Fibroblast of lung (primary cell): ENCODE data around the gene ZNF638. TPM values are rescaled to one million over a fixed set of nuclear protein-coding genes. Genes with fewer than 3 reads are reported as not detected.
"Not testable (repeated sequence)": the region's sequence is repeated elsewhere in the genome, so short reads cannot be mapped to it uniquely, and the experiment has no call there.

Source experiments
- DNase-seq, 2 donors: peaks; one replicate each; pipeline versions ENCODE4 v3.0.0 to v3.0.0-alpha.2; 2010; ENCODE audit warnings: low read depth in 2 of 2
- H2AFZ ChIP-seq: 2 replicates; pipeline ENCODE4 v1.5.1; 2012; ENCODE audit warnings: low read length, control low read depth, inconsistent platforms
- H3K27ac ChIP-seq: 2 replicates; pipeline ENCODE4 v1.5.1; 2011; ENCODE audit warnings: low read length, control low read depth; ENCODE audit not compliant: insufficient read depth
- H3K27me3 ChIP-seq: 2 replicates; pipeline ENCODE4 v1.5.1; 2011; ENCODE audit warnings: mild to moderate bottlenecking, low read length; ENCODE audit not compliant: control insufficient read depth, insufficient read depth
- H3K36me3 ChIP-seq: 2 replicates; pipeline ENCODE4 v1.5.1; 2011; ENCODE audit warnings: low read length; ENCODE audit not compliant: control insufficient read depth, insufficient read depth
- H3K4me1 ChIP-seq: 2 replicates; pipeline ENCODE4 v1.5.1; 2011; ENCODE audit warnings: low read length; ENCODE audit not compliant: control insufficient read depth, insufficient read depth; ENCODE audit errors: extremely low read depth
- H3K4me2 ChIP-seq: 2 replicates; pipeline ENCODE4 v1.5.1; 2011; ENCODE audit warnings: low read length, control low read depth; ENCODE audit not compliant: insufficient read depth; ENCODE audit errors: extremely low read depth
- H3K4me3 ChIP-seq, 4 experiments: fragments of 200-600 bp in 1 of 4; sonication (generic) in 1 of 4; replicated peaks in 1 of 4; 2 replicates each; pipeline ENCODE4 v1.5.1; 2011 to 2016; ENCODE audit warnings: low read length in 4 of 4, low read depth in 3 of 4, mild to moderate bottlenecking in 3 of 4, control low read depth in 2 of 4, inconsistent platforms in 1 of 4, mixed read lengths in 1 of 4; ENCODE audit not compliant: insufficient read depth in 1 of 4; ENCODE audit errors: control extremely low read depth in 1 of 4
- H3K79me2 ChIP-seq: 2 replicates; pipeline ENCODE4 v1.5.1; 2012; ENCODE audit warnings: mild to moderate bottlenecking, low read length, inconsistent platforms; ENCODE audit not compliant: control insufficient read depth, insufficient read depth
- H3K9ac ChIP-seq: 2 replicates; pipeline ENCODE4 v1.5.1; 2011; ENCODE audit warnings: mild to moderate bottlenecking, low read length, control low read depth; ENCODE audit not compliant: insufficient read depth
- H3K9me3 ChIP-seq: 2 replicates; pipeline ENCODE4 v1.5.1; 2012; ENCODE audit warnings: low read depth, low read length; ENCODE audit not compliant: control insufficient read depth, insufficient read depth
- H4K20me1 ChIP-seq: 2 replicates; pipeline ENCODE4 v1.5.1; 2011; ENCODE audit warnings: low read length; ENCODE audit not compliant: control insufficient read depth, insufficient read depth; ENCODE audit errors: extremely low read depth
- EZH2 ChIP-seq: IDR thresholded peaks from 2 replicates; pipeline ENCODE4 v1.5.1; 2012; ENCODE audit warnings: low read length, control low read depth, mild to moderate bottlenecking; ENCODE audit errors: missing control alignments
- polyA plus RNA-seq, 2 donors: library from polyadenylated mRNA; depleted of rRNA in 1 of 2; stranded (reverse) in 1 of 2; unstranded in 1 of 2; fragments of >200 nt; gene quantifications; 2 replicates each; pipeline ENCODE4 v1.2.1, GENCODE V29; 2011 to 2012; ENCODE audit warnings: missing spikeins in 1 of 2
- total RNA-seq: library from RNA; depleted of rRNA; stranded (reverse); fragments of >200 nt; gene quantifications from 2 replicates; pipeline ENCODE4 v1.2.1, GENCODE V29; 2014
- TF ChIP-seq, protein P1 (sequence below), 2 donors: IDR thresholded peaks in 1 of 2; conservative IDR thresholded peaks in 1 of 2; 1 replicate in 1 of 2; 2 replicates in 1 of 2; pipeline ENCODE4 v1.5.1; 2011 to 2012; ENCODE audit warnings: low read length in 2 of 2, control low read depth in 1 of 2, inconsistent platforms in 1 of 2, low read depth in 1 of 2, mild to moderate bottlenecking in 1 of 2

Gene ZNF638
- total and polyA plus RNA-seq, 2 donors (not counting 1 experiment from before 2014, with no cell fraction given), result 63.8 to 190 TPM

DNA sequence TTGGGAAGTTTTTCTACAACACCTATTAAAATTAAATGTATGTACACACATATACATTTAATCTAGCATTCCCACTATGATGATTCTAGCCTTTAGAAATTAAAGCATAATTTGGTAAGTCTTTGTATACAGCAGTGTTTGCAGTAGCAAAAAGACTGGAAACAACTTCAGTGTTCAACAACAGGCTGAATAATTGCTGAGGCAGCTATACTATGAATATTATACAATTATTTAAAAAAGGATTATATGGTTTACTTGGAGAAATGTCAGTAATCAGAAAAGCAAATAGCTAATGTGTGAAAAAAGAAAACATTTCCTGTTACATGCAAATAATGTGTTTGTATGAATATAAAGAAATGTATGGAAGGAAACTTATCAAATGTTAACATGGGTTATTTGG is 1.4 kb upstream of the ZNF638 start:
- Histone ChIP-seq H2AFZ (no peak overlapping the region), H3K36me3 (no peaks in the 10 kb centered on the region), H3K4me3 (no peak overlapping the region), H3K79me2 (peaks cover 33% of the 10 kb centered on the region), H3K9me3 (no peaks in the 10 kb centered on the region), H3K4me2 (no peak overlapping the region), H3K27me3 (no peaks in the 10 kb centered on the region), H4K20me1 (peaks cover 2% of the 10 kb centered on the region), H3K9ac (no peak overlapping the region), H3K4me1 (peaks cover 2% of the 10 kb centered on the region), H3K27ac (no peak overlapping the region)
- DNase-seq, result no peak
- TF ChIP-seq EZH2, result no peak

- TF ChIP-seq, protein P1, sequence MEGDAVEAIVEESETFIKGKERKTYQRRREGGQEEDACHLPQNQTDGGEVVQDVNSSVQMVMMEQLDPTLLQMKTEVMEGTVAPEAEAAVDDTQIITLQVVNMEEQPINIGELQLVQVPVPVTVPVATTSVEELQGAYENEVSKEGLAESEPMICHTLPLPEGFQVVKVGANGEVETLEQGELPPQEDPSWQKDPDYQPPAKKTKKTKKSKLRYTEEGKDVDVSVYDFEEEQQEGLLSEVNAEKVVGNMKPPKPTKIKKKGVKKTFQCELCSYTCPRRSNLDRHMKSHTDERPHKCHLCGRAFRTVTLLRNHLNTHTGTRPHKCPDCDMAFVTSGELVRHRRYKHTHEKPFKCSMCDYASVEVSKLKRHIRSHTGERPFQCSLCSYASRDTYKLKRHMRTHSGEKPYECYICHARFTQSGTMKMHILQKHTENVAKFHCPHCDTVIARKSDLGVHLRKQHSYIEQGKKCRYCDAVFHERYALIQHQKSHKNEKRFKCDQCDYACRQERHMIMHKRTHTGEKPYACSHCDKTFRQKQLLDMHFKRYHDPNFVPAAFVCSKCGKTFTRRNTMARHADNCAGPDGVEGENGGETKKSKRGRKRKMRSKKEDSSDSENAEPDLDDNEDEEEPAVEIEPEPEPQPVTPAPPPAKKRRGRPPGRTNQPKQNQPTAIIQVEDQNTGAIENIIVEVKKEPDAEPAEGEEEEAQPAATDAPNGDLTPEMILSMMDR (conservative IDR thresholded peaks at IDR 0.05 in 1 of 2, IDR thresholded peaks at IDR 0.05 in 1 of 2; ENCODE audit: low read depth in 1 of 2, low read length in 2 of 2), result no peak
- TF ChIP-seq EZH2, result no peak
Measured at GRCh38 chr2:71330585-71331330, 824 bp upstream of the ZNF638 start.

DNA sequence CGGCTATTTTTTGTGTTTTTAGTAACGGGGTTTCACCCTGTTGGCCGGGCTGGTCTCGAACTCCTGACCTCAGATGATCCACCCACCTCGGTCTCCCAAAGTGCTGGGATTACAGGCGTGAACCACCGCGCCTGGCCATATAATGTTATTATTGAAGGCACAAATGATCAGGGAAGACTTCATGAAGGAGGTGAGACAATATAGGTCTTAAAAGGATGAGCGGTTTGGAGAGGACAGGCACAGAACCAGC is 326 bp upstream of the ZNF638 start:
- not testable (repeated sequence) for H3K9me3 ChIP-seq, H3K27ac ChIP-seq, H3K9ac ChIP-seq, H3K36me3 ChIP-seq, H4K20me1 ChIP-seq, DNase-seq, H3K4me1 ChIP-seq, H3K27me3 ChIP-seq
- peak overlapping the region; percentile 45 for H3K4me2 ChIP-seq
- H2AFZ ChIP-seq, result peak overlapping the region; percentile 85
- H3K4me3 ChIP-seq, result peak overlapping the region in 2 of 4 experiments; percentile 40
- H3K79me2 ChIP-seq, result peaks cover 43% of the 10 kb centered on the region

More at GRCh38 chr2:71330585-71331330, 824 bp upstream of the ZNF638 start:
- Histone ChIP-seq H3K79me2 (peaks cover 38% of the 10 kb centered on the region), H3K9ac (no peak overlapping the region), H3K4me3 (peak overlapping the region in 1 of 4 experiments; percentile 40), H3K4me1 (peaks cover 2% of the 10 kb centered on the region), H3K36me3 (no peaks in the 10 kb centered on the region), H3K27me3 (no peaks in the 10 kb centered on the region), H2AFZ (no peak overlapping the region), H3K4me2 (no peak overlapping the region), H4K20me1 (peaks cover 2% of the 10 kb centered on the region), H3K27ac (no peak overlapping the region), H3K9me3 (no peaks in the 10 kb centered on the region)
- DNase-seq, result no peak

GRCh38 chr2:71332435-71332796 is 834 bp downstream of the ZNF638 start:
- Histone ChIP-seq H3K27ac (peak overlapping the region; percentile 90), H3K4me1 (peaks cover 7% of the 10 kb centered on the region), H3K27me3 (no peaks in the 10 kb centered on the region), H3K4me2 (peak overlapping the region; percentile 87), H2AFZ (peak overlapping the region; percentile 97), H3K9me3 (no peaks in the 10 kb centered on the region), H3K36me3 (no peaks in the 10 kb centered on the region), H3K9ac (peak overlapping the region; percentile 98), H3K4me3 (peak overlapping the region; percentile 74 to 99 (median 86)), H4K20me1 (peaks cover 4% of the 10 kb centered on the region), H3K79me2 (peaks cover 52% of the 10 kb centered on the region)
- TF ChIP-seq, protein P1 (conservative IDR thresholded peaks at IDR 0.05 in 1 of 2, IDR thresholded peaks at IDR 0.05 in 1 of 2; ENCODE audit: low read depth in 1 of 2, low read length in 2 of 2), result no peak
- no peak for TF ChIP-seq EZH2
- DNase-seq, result no peak
